Spleen (tissue), 7 donors: ENCODE measurements around the gene RLIM.

Source experiments
- POLR2A ChIP-seq, 3 donors: fragments of 450-650 bp; IDR thresholded peaks; one replicate each; pipeline ENCODE4 v1.5.1; 2017; ENCODE audit warnings: antibody characterized with exemption in 3 of 3, mild to moderate bottlenecking in 1 of 3
- POLR2AphosphoS5 ChIP-seq, 3 donors: sonication (generic); formaldehyde crosslinking; IDR thresholded peaks; one replicate each; pipeline ENCODE4 v1.5.1; 2017; ENCODE audit warnings: antibody characterized with exemption in 3 of 3
- TF ChIP-seq, protein P1 (sequence below), 11 experiments: fragments of 200-600 bp in 7 of 11; fragments of 450-650 bp in 4 of 11; sonication (generic) in 4 of 11; IDR thresholded peaks in 8 of 11; conservative IDR thresholded peaks in 3 of 11; 1 replicate in 7 of 11; 2 replicates in 4 of 11; pipeline versions ENCODE4 v1.4.0 to v1.8.0; 2016 to 2021; ENCODE audit warnings: antibody characterized with exemption in 11 of 11, inconsistent platforms in 4 of 11, mild to moderate bottlenecking in 1 of 11
- donor health status: DM: no; HTN: no; CAD: no; lungs with moderate emphysema.
- donor health status: DM: no; HTN: no; CAD: no.
- donor health status: DM: no; HTN: no; CAD: no.

DNA sequence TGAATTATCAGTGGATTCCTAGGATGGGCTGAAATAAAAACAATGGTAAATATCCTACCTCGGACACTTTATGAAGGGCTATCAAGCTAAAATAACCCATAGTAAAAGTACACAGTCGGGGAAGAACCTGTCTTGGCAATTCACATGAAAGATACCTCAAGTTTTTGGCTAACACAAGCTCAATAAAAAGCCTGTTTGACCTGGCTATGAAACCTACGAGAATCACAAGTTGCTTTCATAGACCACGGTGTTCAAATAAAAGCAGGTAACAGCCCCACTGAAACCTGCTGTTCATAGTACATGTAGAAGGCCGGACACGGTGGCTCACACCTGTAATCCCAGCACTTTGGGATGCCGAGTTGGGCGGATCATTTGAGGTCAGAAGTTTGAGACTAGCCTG is 12.3 kb downstream of the RLIM start:
- TF ChIP-seq, protein P1, sequence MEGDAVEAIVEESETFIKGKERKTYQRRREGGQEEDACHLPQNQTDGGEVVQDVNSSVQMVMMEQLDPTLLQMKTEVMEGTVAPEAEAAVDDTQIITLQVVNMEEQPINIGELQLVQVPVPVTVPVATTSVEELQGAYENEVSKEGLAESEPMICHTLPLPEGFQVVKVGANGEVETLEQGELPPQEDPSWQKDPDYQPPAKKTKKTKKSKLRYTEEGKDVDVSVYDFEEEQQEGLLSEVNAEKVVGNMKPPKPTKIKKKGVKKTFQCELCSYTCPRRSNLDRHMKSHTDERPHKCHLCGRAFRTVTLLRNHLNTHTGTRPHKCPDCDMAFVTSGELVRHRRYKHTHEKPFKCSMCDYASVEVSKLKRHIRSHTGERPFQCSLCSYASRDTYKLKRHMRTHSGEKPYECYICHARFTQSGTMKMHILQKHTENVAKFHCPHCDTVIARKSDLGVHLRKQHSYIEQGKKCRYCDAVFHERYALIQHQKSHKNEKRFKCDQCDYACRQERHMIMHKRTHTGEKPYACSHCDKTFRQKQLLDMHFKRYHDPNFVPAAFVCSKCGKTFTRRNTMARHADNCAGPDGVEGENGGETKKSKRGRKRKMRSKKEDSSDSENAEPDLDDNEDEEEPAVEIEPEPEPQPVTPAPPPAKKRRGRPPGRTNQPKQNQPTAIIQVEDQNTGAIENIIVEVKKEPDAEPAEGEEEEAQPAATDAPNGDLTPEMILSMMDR (IDR thresholded peaks at IDR 0.05 in 8 of 11, conservative IDR thresholded peaks at IDR 0.05 in 3 of 11) = no peak
- TF ChIP-seq POLR2AphosphoS5 (IDR thresholded peaks at IDR 0.05) (no peak), POLR2A (IDR thresholded peaks at IDR 0.05) (no peak)
